HepG2 (cell line): Measurements from ENCODE around the gene GLTPD2. TPM values are rescaled to one million over a fixed set of nuclear protein-coding genes. Genes with fewer than 3 reads are reported as not detected.

Source experiments
- ARNTL ChIP-seq: sonication (generic); formaldehyde crosslinking; IDR thresholded peaks from 2 replicates; pipeline ENCODE4 v1.4.0; 2020; ENCODE audit warnings: mild to moderate bottlenecking, missing genetic modification reagents
- CAMTA2 ChIP-seq: sonication (generic); formaldehyde crosslinking; IDR thresholded peaks from 2 replicates; pipeline ENCODE4 v1.4.0; 2020; ENCODE audit warnings: mild to moderate bottlenecking, missing genetic modification reagents, borderline replicate concordance
- CEBPZ ChIP-seq: IDR thresholded peaks from 2 replicates; pipeline ENCODE4 v1.6.1; 2012; ENCODE audit warnings: low read length, improper control_type of control experiment
- EEA1 ChIP-seq: sonication (generic); formaldehyde crosslinking; IDR thresholded peaks from 2 replicates; pipeline ENCODE4 v1.5.1; 2020; ENCODE audit warnings: mild to moderate bottlenecking, missing genetic modification reagents, borderline replicate concordance
- ISL2 ChIP-seq: sonication (generic); formaldehyde crosslinking; IDR thresholded peaks from 2 replicates; pipeline ENCODE4 v1.5.0; 2020; ENCODE audit warnings: missing genetic modification reagents
- KDM5A ChIP-seq: fragments of 200-600 bp; sonication (generic); IDR thresholded peaks from 2 replicates; pipeline ENCODE4 v1.7.0; 2018; ENCODE audit warnings: antibody characterized with exemption, mild to moderate bottlenecking, low read length, borderline replicate concordance
- KDM6A ChIP-seq: IDR thresholded peaks from 2 replicates; pipeline ENCODE4 v1.6.1; 2016; ENCODE audit warnings: low read depth
- MXD3 ChIP-seq: IDR thresholded peaks from 2 replicates; pipeline ENCODE4 v1.6.1; 2016; ENCODE audit warnings: mild to moderate bottlenecking, missing biosample characterization, missing genetic modification reagents
- NFIC ChIP-seq: IDR thresholded peaks from 2 replicates; pipeline ENCODE4 v1.6.1; 2012; ENCODE audit warnings: mild to moderate bottlenecking, low read length, inconsistent platforms
- NFRKB ChIP-seq: fragments of 450-650 bp; IDR thresholded peaks from 2 replicates; pipeline ENCODE4 v1.6.1; 2017
- NRL ChIP-seq: sonication (generic); formaldehyde crosslinking; IDR thresholded peaks from 2 replicates; pipeline ENCODE4 v1.5.0; 2020; ENCODE audit warnings: missing genetic modification reagents, mild to moderate bottlenecking, moderate library complexity, borderline replicate concordance
- ONECUT2 ChIP-seq: sonication (generic); formaldehyde crosslinking; IDR thresholded peaks from 2 replicates; pipeline ENCODE4 v1.4.0; 2020; ENCODE audit warnings: missing genetic modification reagents
- SKIL ChIP-seq: sonication (generic); formaldehyde crosslinking; IDR thresholded peaks from 2 replicates; pipeline ENCODE4 v1.8.0; 2022; ENCODE audit warnings: missing genetic modification reagents, mild to moderate bottlenecking, moderate library complexity, borderline replicate concordance
- TOPORS ChIP-seq: sonication (generic); formaldehyde crosslinking; IDR thresholded peaks from 2 replicates; pipeline ENCODE4 v1.8.0; 2023; ENCODE audit warnings: mild to moderate bottlenecking, missing genetic modification reagents
- TP53 ChIP-seq: sonication (generic); formaldehyde crosslinking; conservative IDR thresholded peaks from 2 replicates; pipeline ENCODE4 v1.4.0; 2020; ENCODE audit warnings: missing genetic modification reagents
- ZBTB21 ChIP-seq: sonication (generic); formaldehyde crosslinking; IDR thresholded peaks from 2 replicates; pipeline ENCODE4 v1.4.0; 2020; ENCODE audit warnings: missing genetic modification reagents
- ZFP1 ChIP-seq: IDR thresholded peaks from 2 replicates; pipeline ENCODE4 v1.6.1; 2016
- ZMAT5 ChIP-seq: sonication (generic); formaldehyde crosslinking; IDR thresholded peaks from 2 replicates; pipeline ENCODE4 v1.5.0; 2020; ENCODE audit warnings: mild to moderate bottlenecking, low read depth, missing genetic modification reagents, borderline replicate concordance
- ZNF274 ChIP-seq: sonication (generic); formaldehyde crosslinking; IDR thresholded peaks from 2 replicates; pipeline ENCODE4 v1.5.1; 2020; ENCODE audit warnings: mild to moderate bottlenecking, missing genetic modification reagents
- ZNF337 ChIP-seq: sonication (generic); formaldehyde crosslinking; IDR thresholded peaks from 2 replicates; pipeline ENCODE4 v1.5.1; 2020; ENCODE audit warnings: missing genetic modification reagents, low read depth, mild to moderate bottlenecking, borderline replicate concordance
- ZNF589 ChIP-seq: sonication (generic); formaldehyde crosslinking; conservative IDR thresholded peaks from 2 replicates; pipeline ENCODE4 v1.8.0; 2022; ENCODE audit warnings: mild to moderate bottlenecking, moderate library complexity, missing genetic modification reagents
- ZNF652 ChIP-seq: IDR thresholded peaks from 2 replicates; pipeline ENCODE4 v1.6.1; 2016; ENCODE audit warnings: low read depth, borderline replicate concordance
- ZNF678 ChIP-seq: sonication (generic); formaldehyde crosslinking; IDR thresholded peaks from 2 replicates; pipeline ENCODE4 v1.4.0; 2020; ENCODE audit warnings: mild to moderate bottlenecking, missing genetic modification reagents
- polyA plus RNA-seq, 8 experiments: library from polyadenylated mRNA; depleted of rRNA in 3 of 8; stranded (reverse) in 7 of 8; unstranded in 1 of 8; fragments of >200 nt; fragmentation: Illumina TruSeq in 4 of 8; extraction: Trizol in 4 of 8; gene quantifications; 2 replicates each; pipeline versions ENCODE4 v1.2.1 to v1.2.3, GENCODE V29; 2011 to 2016; ENCODE audit warnings: low read depth in 4 of 8, missing spikeins in 1 of 8, mixed read lengths in 1 of 8; ENCODE audit not compliant: insufficient read depth in 1 of 8
- total RNA-seq, 5 experiments: library from RNA; depleted of rRNA; stranded (reverse); fragments of >200 nt; fragmentation: Illumina TruSeq; extraction: Trizol; gene quantifications; 2 replicates each; pipeline ENCODE4 v1.2.3, GENCODE V29; 2016; ENCODE audit warnings: low read depth in 1 of 5

GLTPD2 gene
- total and polyA plus RNA-seq, 2 of the 13 experiments (the other 11 are each of a cell fraction or from before 2014, with no cell fraction given), result 7.5 to 12.9 TPM

GRCh38 chr17:4833178-4833940 lies 44.6 kb downstream of the GLTPD2 start, which contains the start of gene MINK1 (continued):
- TF ChIP-seq ZNF678 (CRISPR knock-in tag), result no peak
- TF ChIP-seq ZNF274 (CRISPR knock-in tag), result peak; percentile 78; the same call in 1 of the 2 replicates
- TF ChIP-seq ZNF652 (CRISPR knock-in tag), result no peak
- no peak for TF ChIP-seq ZNF589 (CRISPR knock-in tag)
- TF ChIP-seq SKIL, result no peak
- 0 out of 2 replicates have a peak, but pooled peaks have one; percentile 71 for TF ChIP-seq ZNF337 (CRISPR knock-in tag)
- TF ChIP-seq ZFP1, result no peak
- 0 out of 2 replicates have a peak, but pooled peaks have one; percentile 32 for TF ChIP-seq TP53 (CRISPR knock-in tag)
- no peak; the same call in 1 of the 2 replicates for TF ChIP-seq NRL
- no peak for TF ChIP-seq ZBTB21 (CRISPR knock-in tag)
- 0 out of 2 replicates have a peak, but pooled peaks have one; percentile 35 for TF ChIP-seq ISL2
- TF ChIP-seq CEBPZ, result no peak
- no peak for TF ChIP-seq CAMTA2 (CRISPR knock-in tag)
- TF ChIP-seq TOPORS (CRISPR knock-in tag), result 0 out of 2 replicates have a peak, but pooled peaks have one; percentile 15
- no peak for TF ChIP-seq KDM5A
- no peak for TF ChIP-seq KDM6A (CRISPR knock-in tag)
- TF ChIP-seq MXD3, result no peak; the same call in 1 of the 2 replicates
- TF ChIP-seq NFIC, result no peak
- no peak for TF ChIP-seq NFRKB
- peak; percentile 37; the same call in 1 of the 2 replicates for TF ChIP-seq ONECUT2
- no peak for TF ChIP-seq EEA1 (CRISPR knock-in tag)
- peak; percentile 70 for TF ChIP-seq ARNTL (CRISPR knock-in tag)
- no peak for TF ChIP-seq ZMAT5 (CRISPR knock-in tag)
